ENCODE results near the gene NYNRIN.
A peak's percentile ranks its signal among the peaks of the same experiment; 100 is the strongest.

Gene NYNRIN

GRCh38 chr14:24432259-24433131 is 33.7 kb downstream of the NYNRIN start:
- Histone ChIP-seq H3K79me1 (replicated peaks; ENCODE audit: low read length, poor library complexity, severe bottlenecking) (peaks cover 14% of the 10 kb centered on the region), H4K8ac (ENCODE audit: low read length) (no peak overlapping the region), H3K23ac (ENCODE audit: low read length in 2 of 2) (no peak overlapping the region), H3K4me1 (ENCODE audit: control insufficient read depth, insufficient read depth, low read depth, low read length) (peaks cover 29% of the 10 kb centered on the region), H2BK12ac (ENCODE audit: low read length in 2 of 2) (no peak overlapping the region), H3K4me3 (ENCODE audit: insufficient read depth in 1 of 2, low read depth in 1 of 2, low read length in 2 of 2) (peak overlapping the region in 1 of 2 experiments; percentile 99), H3K4me2 (ENCODE audit: low read length, poor library complexity, severe bottlenecking) (peak overlapping the region; percentile 32), H2BK120ac (ENCODE audit: low read depth, low read length) (no peak overlapping the region), H3K14ac (ENCODE audit: low read length in 2 of 2) (no peak overlapping the region), H4K91ac (ENCODE audit: low read length) (no peak overlapping the region), H2AFZ (ENCODE audit: low read depth, low read length) (no peak overlapping the region), H2AK5ac (ENCODE audit: low read length, severe bottlenecking) (no peak overlapping the region), H3K4ac (ENCODE audit: low read depth in 1 of 2, low read length in 2 of 2) (no peak overlapping the region), H2BK15ac (ENCODE audit: low read depth, poor library complexity, severe bottlenecking) (no peak overlapping the region), H3K9ac (ENCODE audit: low read length) (peak overlapping the region; percentile 99), H3K27me3 (ENCODE audit: control insufficient read depth in 1 of 2, insufficient read depth in 1 of 2, low read length in 2 of 2) (no peaks in the 10 kb centered on the region), H3K27ac (ENCODE audit: low read length, poor library complexity, severe bottlenecking) (no peak overlapping the region), H3K9me3 (ENCODE audit: control insufficient read depth, low read length) (no peaks in the 10 kb centered on the region), H2BK5ac (ENCODE audit: low read depth, low read length, poor library complexity, severe bottlenecking) (no peak overlapping the region), H3K36me3 (ENCODE audit: control insufficient read depth in 1 of 2, insufficient read depth in 2 of 2, low read depth in 1 of 2, low read length in 2 of 2) (peaks cover 31 to 57% of the 10 kb centered on the region in 2 experiments), H3K18ac (ENCODE audit: low read depth in 1 of 2, low read length in 2 of 2) (no peak overlapping the region)
- WGBS = 97% methylated on average over 23 of the region's 24 CpGs
- no peak for DNase-seq

GRCh38 chr14:24434036-24434435 is 35.2 kb downstream of the NYNRIN start:
- no peak overlapping the region for H2BK15ac ChIP-seq (ENCODE audit: low read depth, poor library complexity, severe bottlenecking)
- peaks cover 20% of the 10 kb centered on the region for H3K79me1 ChIP-seq (replicated peaks; ENCODE audit: low read length, poor library complexity, severe bottlenecking)
- H2BK120ac ChIP-seq (ENCODE audit: low read depth, low read length) = no peak overlapping the region
- H3K27ac ChIP-seq (ENCODE audit: low read length, poor library complexity, severe bottlenecking) = no peak overlapping the region
- H3K4me3 ChIP-seq (ENCODE audit: insufficient read depth in 1 of 2, low read depth in 1 of 2, low read length in 2 of 2) = no peak overlapping the region
- no peak overlapping the region for H3K4ac ChIP-seq (ENCODE audit: low read depth in 1 of 2, low read length in 2 of 2)
- peaks cover 25% of the 10 kb centered on the region for H3K4me1 ChIP-seq (ENCODE audit: control insufficient read depth, insufficient read depth, low read depth, low read length)
- H3K9me3 ChIP-seq (ENCODE audit: control insufficient read depth, low read length) = no peaks in the 10 kb centered on the region
- no peak overlapping the region for H4K91ac ChIP-seq (ENCODE audit: low read length)
- H3K9ac ChIP-seq (ENCODE audit: low read length) = no peak overlapping the region
- 98% methylated on average over 6 of the region's 7 CpGs for WGBS
- H3K14ac ChIP-seq (ENCODE audit: low read length in 2 of 2) = no peak overlapping the region
- no peak overlapping the region for H3K23ac ChIP-seq (ENCODE audit: low read length in 2 of 2)
- H3K36me3 ChIP-seq (ENCODE audit: control insufficient read depth in 1 of 2, insufficient read depth in 2 of 2, low read depth in 1 of 2, low read length in 2 of 2) = peaks cover 42 to 72% of the 10 kb centered on the region in 2 experiments
- H3K18ac ChIP-seq (ENCODE audit: low read depth in 1 of 2, low read length in 2 of 2) = no peak overlapping the region
- H3K4me2 ChIP-seq (ENCODE audit: low read length, poor library complexity, severe bottlenecking) = no peak overlapping the region
- no peaks in the 10 kb centered on the region for H3K27me3 ChIP-seq (ENCODE audit: control insufficient read depth in 1 of 2, insufficient read depth in 1 of 2, low read length in 2 of 2)
- no peak overlapping the region for H2AFZ ChIP-seq (ENCODE audit: low read depth, low read length)
- no peak overlapping the region for H4K8ac ChIP-seq (ENCODE audit: low read length)
- H2BK5ac ChIP-seq (ENCODE audit: low read depth, low read length, poor library complexity, severe bottlenecking) = no peak overlapping the region
- no peak for DNase-seq
- H2AK5ac ChIP-seq (ENCODE audit: low read length, severe bottlenecking) = no peak overlapping the region
- no peak overlapping the region for H2BK12ac ChIP-seq (ENCODE audit: low read length in 2 of 2)

GRCh38 chr14:24434676-24435075 is 35.9 kb downstream of the NYNRIN start:
- Histone ChIP-seq H2BK120ac (ENCODE audit: low read depth, low read length) (no peak overlapping the region), H4K8ac (ENCODE audit: low read length) (no peak overlapping the region), H3K23ac (ENCODE audit: low read length in 2 of 2) (no peak overlapping the region), H3K27me3 (ENCODE audit: control insufficient read depth in 1 of 2, insufficient read depth in 1 of 2, low read length in 2 of 2) (no peaks in the 10 kb centered on the region), H3K18ac (ENCODE audit: low read depth in 1 of 2, low read length in 2 of 2) (no peak overlapping the region), H3K36me3 (ENCODE audit: control insufficient read depth in 1 of 2, insufficient read depth in 2 of 2, low read depth in 1 of 2, low read length in 2 of 2) (peaks cover 46 to 79% of the 10 kb centered on the region in 2 experiments), H3K4me2 (ENCODE audit: low read length, poor library complexity, severe bottlenecking) (no peak overlapping the region), H2BK5ac (ENCODE audit: low read depth, low read length, poor library complexity, severe bottlenecking) (no peak overlapping the region), H3K4ac (ENCODE audit: low read depth in 1 of 2, low read length in 2 of 2) (no peak overlapping the region), H2AK5ac (ENCODE audit: low read length, severe bottlenecking) (no peak overlapping the region), H2AFZ (ENCODE audit: low read depth, low read length) (no peak overlapping the region), H3K9ac (ENCODE audit: low read length) (peak overlapping the region; percentile 54), H3K14ac (ENCODE audit: low read length in 2 of 2) (no peak overlapping the region), H3K4me1 (ENCODE audit: control insufficient read depth, insufficient read depth, low read depth, low read length) (peaks cover 19% of the 10 kb centered on the region), H2BK12ac (ENCODE audit: low read length in 2 of 2) (no peak overlapping the region), H3K27ac (ENCODE audit: low read length, poor library complexity, severe bottlenecking) (no peak overlapping the region), H3K9me3 (ENCODE audit: control insufficient read depth, low read length) (no peaks in the 10 kb centered on the region), H4K91ac (ENCODE audit: low read length) (no peak overlapping the region), H2BK15ac (ENCODE audit: low read depth, poor library complexity, severe bottlenecking) (no peak overlapping the region), H3K4me3 (ENCODE audit: insufficient read depth in 1 of 2, low read depth in 1 of 2, low read length in 2 of 2) (no peak overlapping the region), H3K79me1 (replicated peaks; ENCODE audit: low read length, poor library complexity, severe bottlenecking) (peaks cover 22% of the 10 kb centered on the region)
- 100% methylated on average over 2 of the region's 3 CpGs for WGBS
- no peak for DNase-seq

GRCh38 chr14:24435192-24435810 is 36.5 kb downstream of the NYNRIN start:
- no peak overlapping the region for H2BK120ac ChIP-seq (ENCODE audit: low read depth, low read length)
- H2AK5ac ChIP-seq (ENCODE audit: low read length, severe bottlenecking) = no peak overlapping the region
- no peak overlapping the region for H3K4me3 ChIP-seq (ENCODE audit: insufficient read depth in 1 of 2, low read depth in 1 of 2, low read length in 2 of 2)
- H2BK12ac ChIP-seq (ENCODE audit: low read length in 2 of 2) = no peak overlapping the region
- H3K79me1 ChIP-seq (replicated peaks; ENCODE audit: low read length, poor library complexity, severe bottlenecking) = peaks cover 29% of the 10 kb centered on the region
- peaks cover 51 to 85% of the 10 kb centered on the region in 2 experiments for H3K36me3 ChIP-seq (ENCODE audit: control insufficient read depth in 1 of 2, insufficient read depth in 2 of 2, low read depth in 1 of 2, low read length in 2 of 2)
- no peaks in the 10 kb centered on the region for H3K9me3 ChIP-seq (ENCODE audit: control insufficient read depth, low read length)
- DNase-seq = no peak
- H3K18ac ChIP-seq (ENCODE audit: low read depth in 1 of 2, low read length in 2 of 2) = no peak overlapping the region
- no peak overlapping the region for H2BK15ac ChIP-seq (ENCODE audit: low read depth, poor library complexity, severe bottlenecking)
- no peaks in the 10 kb centered on the region for H3K27me3 ChIP-seq (ENCODE audit: control insufficient read depth in 1 of 2, insufficient read depth in 1 of 2, low read length in 2 of 2)
- no peak overlapping the region for H3K23ac ChIP-seq (ENCODE audit: low read length in 2 of 2)
- no peak overlapping the region for H3K4me2 ChIP-seq (ENCODE audit: low read length, poor library complexity, severe bottlenecking)
- no peak overlapping the region for H4K91ac ChIP-seq (ENCODE audit: low read length)
- H3K4me1 ChIP-seq (ENCODE audit: control insufficient read depth, insufficient read depth, low read depth, low read length) = peaks cover 23% of the 10 kb centered on the region
- no peak overlapping the region for H3K14ac ChIP-seq (ENCODE audit: low read length in 2 of 2)
- no peak overlapping the region for H3K4ac ChIP-seq (ENCODE audit: low read depth in 1 of 2, low read length in 2 of 2)
- H3K27ac ChIP-seq (ENCODE audit: low read length, poor library complexity, severe bottlenecking) = no peak overlapping the region
- H2BK5ac ChIP-seq (ENCODE audit: low read depth, low read length, poor library complexity, severe bottlenecking) = no peak overlapping the region
- no peak overlapping the region for H4K8ac ChIP-seq (ENCODE audit: low read length)
- H3K9ac ChIP-seq (ENCODE audit: low read length) = peak overlapping the region; percentile 54
- H2AFZ ChIP-seq (ENCODE audit: low read depth, low read length) = no peak overlapping the region
- 88% methylated on average over 2 of the region's 2 CpGs for WGBS
